Tibial nerve (tissue), 3 donors: Measurements from ENCODE around the gene CEP43.

Experiments
- CTCF ChIP-seq, 5 experiments: fragments of 200-600 bp in 3 of 5; fragments of 450-650 bp in 2 of 5; sonication (generic) in 3 of 5; IDR thresholded peaks; one replicate each; pipeline ENCODE4 v1.5.1; 2016 to 2019; ENCODE audit warnings: antibody characterized with exemption in 5 of 5, mild to moderate bottlenecking in 3 of 5, moderate library complexity in 2 of 5
- POLR2A ChIP-seq, 2 donors: fragments of 450-650 bp; IDR thresholded peaks; one replicate each; pipeline ENCODE4 v1.6.1; 2017; ENCODE audit warnings: antibody characterized with exemption in 2 of 2, mild to moderate bottlenecking in 2 of 2, moderate library complexity in 2 of 2

DNA sequence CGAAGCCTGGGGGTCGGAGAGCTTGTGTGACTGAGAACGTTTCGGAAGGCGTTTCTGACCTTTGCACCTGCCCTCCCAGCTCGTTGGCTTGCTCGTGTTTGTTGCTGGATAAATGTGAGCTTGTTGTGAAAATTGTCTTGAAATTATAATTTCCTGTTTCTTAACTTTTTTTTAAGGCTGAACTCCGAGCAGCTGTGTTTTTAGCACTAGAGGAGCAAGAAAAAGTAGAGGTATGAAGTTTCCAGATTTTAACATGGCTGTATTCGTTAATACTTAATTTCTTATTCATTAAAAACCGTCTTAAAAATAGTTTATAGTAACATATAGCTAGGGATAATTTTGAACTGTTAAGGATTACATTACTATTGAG, 672 bp downstream of the CEP43 start:
- TF ChIP-seq CTCF (IDR thresholded peaks at IDR 0.05): no peak
- TF ChIP-seq POLR2A (IDR thresholded peaks at IDR 0.05): no peak
